ENCODE data around the gene SNORC.

- TF ChIP-seq, protein P1, sequence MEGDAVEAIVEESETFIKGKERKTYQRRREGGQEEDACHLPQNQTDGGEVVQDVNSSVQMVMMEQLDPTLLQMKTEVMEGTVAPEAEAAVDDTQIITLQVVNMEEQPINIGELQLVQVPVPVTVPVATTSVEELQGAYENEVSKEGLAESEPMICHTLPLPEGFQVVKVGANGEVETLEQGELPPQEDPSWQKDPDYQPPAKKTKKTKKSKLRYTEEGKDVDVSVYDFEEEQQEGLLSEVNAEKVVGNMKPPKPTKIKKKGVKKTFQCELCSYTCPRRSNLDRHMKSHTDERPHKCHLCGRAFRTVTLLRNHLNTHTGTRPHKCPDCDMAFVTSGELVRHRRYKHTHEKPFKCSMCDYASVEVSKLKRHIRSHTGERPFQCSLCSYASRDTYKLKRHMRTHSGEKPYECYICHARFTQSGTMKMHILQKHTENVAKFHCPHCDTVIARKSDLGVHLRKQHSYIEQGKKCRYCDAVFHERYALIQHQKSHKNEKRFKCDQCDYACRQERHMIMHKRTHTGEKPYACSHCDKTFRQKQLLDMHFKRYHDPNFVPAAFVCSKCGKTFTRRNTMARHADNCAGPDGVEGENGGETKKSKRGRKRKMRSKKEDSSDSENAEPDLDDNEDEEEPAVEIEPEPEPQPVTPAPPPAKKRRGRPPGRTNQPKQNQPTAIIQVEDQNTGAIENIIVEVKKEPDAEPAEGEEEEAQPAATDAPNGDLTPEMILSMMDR (IDR thresholded peaks at IDR 0.05; ENCODE audit: insufficient read depth, low read length, poor library complexity, severe bottlenecking), result no peak
- TF ChIP-seq EZH2phosphoT487 (conservative IDR thresholded peaks at IDR 0.05; ENCODE audit: low read length), result no peak
These were observed 4.9 kb upstream of the SNORC start for GRCh38 chr2:232865165-232865564.

Data from SU-DHL-6 (cell line).